Adrenal gland (tissue), 5 donors: ENCODE measurements around the gene CABP4.

Experiments
- CTCF ChIP-seq, 6 experiments: fragments of 450-650 bp in 4 of 6; fragments of 200-600 bp in 2 of 6; sonication (generic) in 1 of 6; IDR thresholded peaks; 1 replicate in 5 of 6; 2 replicates in 1 of 6; pipeline versions ENCODE4 v1.5.1 to v1.8.0; 2016 to 2021; ENCODE audit warnings: antibody characterized with exemption in 6 of 6, mild to moderate bottlenecking in 2 of 6, moderate library complexity in 1 of 6
- POLR2A ChIP-seq, 2 donors: fragments of 450-650 bp; IDR thresholded peaks; one replicate each; pipeline ENCODE4 v1.6.1; 2017; ENCODE audit warnings: antibody characterized with exemption in 2 of 2, mild to moderate bottlenecking in 2 of 2, moderate library complexity in 1 of 2
- donor health status: DM: no; HTN: no; CAD: no.

GRCh38 chr11:67483831-67484665 is 28.9 kb downstream of the CABP4 start:
- no peak for TF ChIP-seq CTCF (IDR thresholded peaks at IDR 0.05)
- TF ChIP-seq POLR2A (IDR thresholded peaks at IDR 0.05): no peak
